ENCODE results near the gene BST1. TPM values are rescaled to one million over a fixed set of nuclear protein-coding genes. Genes with fewer than 3 reads are reported as not detected.

The BST1 gene
- total RNA-seq, 1 donor from 2014 or later: not detected

DNA sequence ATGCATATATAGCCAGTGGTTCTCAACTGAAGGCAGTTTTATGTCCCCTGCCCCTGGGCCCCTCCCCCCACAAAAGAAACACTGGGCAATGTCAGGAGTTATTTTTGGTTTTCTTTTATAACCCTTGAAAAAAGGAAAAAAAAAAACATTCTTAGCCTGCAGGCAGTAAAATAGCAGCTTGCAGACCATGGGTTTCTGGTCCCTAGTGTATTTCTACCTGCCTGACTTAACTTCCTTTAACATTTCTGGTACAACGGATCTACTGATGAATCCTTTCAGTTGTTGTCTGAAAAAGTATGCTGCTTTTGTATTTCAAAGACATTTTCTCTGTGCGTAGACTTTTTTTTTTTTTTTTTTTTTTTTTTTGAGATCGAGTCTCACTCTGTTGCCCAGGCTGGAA, 32.3 kb upstream of the BST1 start:
- Mint-ChIP-seq H3K9me3 (ENCODE audit: unreplicated experiment) (no peaks in the 10 kb centered on the region), H3K4me1 (ENCODE audit: low read depth, unreplicated experiment) (no peaks in the 10 kb centered on the region), H3K36me3 (ENCODE audit: unreplicated experiment) (no peaks in the 10 kb centered on the region), H3K4me3 (ENCODE audit: unreplicated experiment) (no peak overlapping the region), H3K27ac (ENCODE audit: unreplicated experiment) (no peak overlapping the region), H3K27me3 (ENCODE audit: unreplicated experiment) (no peaks in the 10 kb centered on the region)
- no peak for DNase-seq
- TF ChIP-seq CTCF (IDR thresholded peaks at IDR 0.05; ENCODE audit: partially characterized antibody, unreplicated experiment): no peak

- no peaks in the 10 kb centered on the region for H3K4me1 Mint-ChIP-seq (ENCODE audit: low read depth, unreplicated experiment)
- H3K27ac Mint-ChIP-seq (ENCODE audit: unreplicated experiment): no peak overlapping the region
- no peaks in the 10 kb centered on the region for H3K9me3 Mint-ChIP-seq (ENCODE audit: unreplicated experiment)
- no peaks in the 10 kb centered on the region for H3K27me3 Mint-ChIP-seq (ENCODE audit: unreplicated experiment)
- no peak overlapping the region for H3K4me3 Mint-ChIP-seq (ENCODE audit: unreplicated experiment)
- no peaks in the 10 kb centered on the region for H3K36me3 Mint-ChIP-seq (ENCODE audit: unreplicated experiment)
- TF ChIP-seq CTCF (IDR thresholded peaks at IDR 0.05; ENCODE audit: partially characterized antibody, unreplicated experiment): no peak
- no peak for DNase-seq
Measured at GRCh38 chr4:15672101-15672500, 30.8 kb upstream of the BST1 start.

DNA sequence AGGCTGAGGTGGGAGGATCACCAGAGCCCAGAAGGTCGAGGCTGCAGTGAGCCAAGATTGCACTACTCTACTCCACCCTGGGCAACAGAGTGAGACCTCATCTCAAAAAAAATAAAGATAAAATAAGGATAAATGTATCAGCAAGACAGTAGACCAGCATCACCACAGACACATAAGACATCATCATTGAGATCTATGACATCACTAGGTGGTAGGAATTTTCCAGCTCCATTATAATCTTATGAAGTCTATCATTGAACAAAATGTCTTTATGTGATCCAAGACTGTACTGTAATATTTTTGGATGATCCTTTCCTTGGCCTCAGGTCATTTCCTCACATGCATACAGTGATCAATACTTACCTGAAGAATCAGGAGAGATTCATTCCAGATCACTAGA, 29.5 kb upstream of the BST1 start:
- no peaks in the 10 kb centered on the region for H3K36me3 Mint-ChIP-seq (ENCODE audit: unreplicated experiment)
- no peak for DNase-seq
- no peaks in the 10 kb centered on the region for H3K9me3 Mint-ChIP-seq (ENCODE audit: unreplicated experiment)
- no peak overlapping the region for H3K27ac Mint-ChIP-seq (ENCODE audit: unreplicated experiment)
- H3K27me3 Mint-ChIP-seq (ENCODE audit: unreplicated experiment): no peaks in the 10 kb centered on the region
- H3K4me3 Mint-ChIP-seq (ENCODE audit: unreplicated experiment): no peak overlapping the region
- TF ChIP-seq CTCF (IDR thresholded peaks at IDR 0.05; ENCODE audit: partially characterized antibody, unreplicated experiment): no peak
- no peaks in the 10 kb centered on the region for H3K4me1 Mint-ChIP-seq (ENCODE audit: low read depth, unreplicated experiment)

DNA sequence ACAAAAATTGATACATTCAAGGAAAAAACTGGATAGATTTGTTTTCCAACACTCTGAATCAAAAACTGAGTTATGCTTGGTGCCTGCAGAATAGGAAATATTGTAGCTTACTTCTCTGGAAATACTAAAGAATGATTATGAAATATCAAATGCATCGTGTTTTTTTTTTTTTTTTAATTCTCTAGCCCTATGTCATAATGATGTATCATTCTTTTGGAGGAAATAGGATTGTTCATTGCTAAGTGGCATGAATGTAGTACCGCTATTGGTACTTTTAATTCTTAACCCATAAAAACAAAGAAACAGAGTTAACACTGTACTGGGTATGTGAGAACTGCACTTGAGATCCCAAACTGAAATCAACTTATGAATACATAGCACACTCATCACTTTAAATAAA, 28.8 kb upstream of the BST1 start:
- H3K4me3 Mint-ChIP-seq (ENCODE audit: unreplicated experiment): no peak overlapping the region
- TF ChIP-seq CTCF (IDR thresholded peaks at IDR 0.05; ENCODE audit: partially characterized antibody, unreplicated experiment): no peak
- H3K9me3 Mint-ChIP-seq (ENCODE audit: unreplicated experiment): peaks cover 2% of the 10 kb centered on the region
- H3K27me3 Mint-ChIP-seq (ENCODE audit: unreplicated experiment): no peaks in the 10 kb centered on the region
- H3K36me3 Mint-ChIP-seq (ENCODE audit: unreplicated experiment): no peaks in the 10 kb centered on the region
- DNase-seq: no peak
- H3K27ac Mint-ChIP-seq (ENCODE audit: unreplicated experiment): no peak overlapping the region
- peaks cover 2% of the 10 kb centered on the region for H3K4me1 Mint-ChIP-seq (ENCODE audit: low read depth, unreplicated experiment)

DNA sequence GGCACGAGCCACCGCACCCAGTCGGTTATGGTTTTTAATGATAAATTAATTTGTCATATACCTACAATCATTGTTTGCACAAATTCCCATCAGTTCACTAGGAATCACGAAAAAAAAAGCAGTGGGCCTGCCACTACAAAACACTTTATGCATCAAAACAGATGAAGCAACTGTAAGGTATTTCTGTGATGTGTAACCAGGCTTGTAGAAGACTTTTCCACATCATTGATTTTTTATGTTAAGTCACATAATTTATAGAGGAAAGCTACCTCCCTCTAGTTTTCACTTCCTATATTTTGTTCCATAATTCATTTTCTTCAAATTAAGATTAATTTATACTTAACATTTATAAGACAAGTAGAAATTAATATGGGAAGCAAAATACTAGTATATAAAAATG, 27.9 kb upstream of the BST1 start:
- Mint-ChIP-seq H3K9me3 (ENCODE audit: unreplicated experiment) (peaks cover 2% of the 10 kb centered on the region), H3K36me3 (ENCODE audit: unreplicated experiment) (no peaks in the 10 kb centered on the region), H3K27me3 (ENCODE audit: unreplicated experiment) (no peaks in the 10 kb centered on the region), H3K4me1 (ENCODE audit: low read depth, unreplicated experiment) (peaks cover 3% of the 10 kb centered on the region), H3K4me3 (ENCODE audit: unreplicated experiment) (no peak overlapping the region), H3K27ac (ENCODE audit: unreplicated experiment) (no peak overlapping the region)
- no peak for DNase-seq
- no peak for TF ChIP-seq CTCF (IDR thresholded peaks at IDR 0.05; ENCODE audit: partially characterized antibody, unreplicated experiment)
